DMS114 treated with DMSO at 0.1 percent for 48 hours (cell line): Measurements from ENCODE around the gene KIRREL3.
A peak's percentile ranks its signal among the peaks of the same experiment; 100 is the strongest.

ENCODE experiments used
- DNase-seq: peaks from one replicate; lab custom pipeline; 2025; ENCODE audit not compliant: unreplicated experiment; lab: John Stamatoyannopoulos, UW

KIRREL3 gene

DNA sequence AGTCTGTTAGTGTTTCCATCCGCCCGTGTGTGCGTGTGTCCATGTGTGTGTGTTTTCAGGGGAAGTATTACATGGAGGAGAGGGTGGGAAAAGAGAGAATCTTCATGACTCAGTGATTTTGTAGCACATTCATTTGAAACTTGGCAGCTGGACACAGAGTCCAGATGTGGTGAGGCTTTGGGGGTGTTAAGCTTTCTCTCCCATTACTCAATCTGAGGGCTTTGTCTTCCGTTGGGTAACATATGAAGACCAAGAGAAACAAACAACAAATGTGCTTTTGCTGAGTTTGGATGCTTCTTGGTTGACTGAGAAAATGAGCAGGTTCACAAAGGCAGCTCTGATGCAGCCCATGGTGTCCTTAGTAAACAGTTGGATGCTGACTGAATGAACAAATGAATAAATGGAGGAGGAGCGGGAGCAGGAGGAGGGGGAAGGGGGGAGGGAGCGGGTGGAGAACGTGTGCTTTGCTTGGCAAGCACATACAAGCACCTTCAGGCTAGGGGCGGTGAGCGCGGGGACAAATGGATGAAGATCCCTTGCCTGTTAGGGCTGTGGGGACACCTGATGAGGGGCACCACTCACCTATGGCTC lies 540.8 kb downstream of the KIRREL3 start:
- DNase-seq, result no peak

DNA sequence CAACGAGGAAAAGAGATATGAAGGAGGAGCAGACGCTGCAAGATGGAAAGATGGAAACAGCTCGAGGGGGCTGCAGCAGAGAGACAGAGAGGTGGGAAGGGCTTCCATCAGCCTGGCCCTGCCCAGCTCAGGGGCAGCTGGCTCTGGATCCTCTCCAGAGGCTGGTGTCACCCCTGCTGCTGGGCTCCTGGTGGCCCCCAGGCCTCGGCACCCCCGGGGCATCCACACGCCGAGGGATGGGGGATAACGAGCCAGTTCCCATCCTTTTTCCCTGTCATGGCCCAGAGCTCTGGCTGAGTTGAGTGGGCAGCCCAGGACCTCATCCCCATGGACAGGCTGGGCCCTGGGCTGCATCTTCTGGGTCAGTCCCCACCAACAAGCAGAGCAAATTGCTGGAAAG lies 542.8 kb downstream of the KIRREL3 start:
- no peak for DNase-seq

DNA sequence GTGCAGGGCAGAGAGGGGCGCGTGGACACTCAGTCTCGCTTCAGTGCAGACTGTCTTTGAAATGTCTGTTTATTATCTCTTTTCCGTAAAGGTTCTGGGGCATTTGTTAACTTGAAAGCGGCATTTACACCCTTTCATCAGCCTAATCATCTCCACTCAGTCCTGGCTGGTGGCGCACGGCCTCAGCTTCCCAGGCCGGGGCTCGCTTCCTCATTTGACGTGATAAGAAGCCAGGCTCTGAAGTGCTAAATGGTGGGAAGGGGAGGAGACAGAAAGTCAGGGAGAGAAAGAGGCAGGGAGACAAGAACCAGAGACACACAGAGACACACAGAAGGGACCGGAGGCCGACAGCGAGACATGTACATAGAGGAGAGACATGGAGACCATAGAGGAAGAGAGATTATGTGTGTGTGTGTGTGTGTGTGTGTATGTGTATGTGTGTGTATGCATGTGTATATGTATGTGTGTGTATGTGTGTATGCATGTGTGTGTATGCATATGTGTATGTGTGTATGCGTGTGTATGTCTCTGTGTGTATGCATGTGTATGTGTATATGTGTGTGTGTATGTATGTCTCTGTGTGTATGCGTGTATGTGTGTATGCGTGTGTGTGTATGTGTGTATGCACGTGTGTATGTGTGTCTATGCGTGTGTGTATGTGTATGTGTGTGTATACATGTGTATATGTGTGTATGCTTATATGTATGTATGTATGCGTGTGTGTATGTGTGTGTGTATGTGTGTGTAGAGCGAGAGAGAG lies 543.6 kb downstream of the KIRREL3 start:
- DNase-seq, result no peak

DNA sequence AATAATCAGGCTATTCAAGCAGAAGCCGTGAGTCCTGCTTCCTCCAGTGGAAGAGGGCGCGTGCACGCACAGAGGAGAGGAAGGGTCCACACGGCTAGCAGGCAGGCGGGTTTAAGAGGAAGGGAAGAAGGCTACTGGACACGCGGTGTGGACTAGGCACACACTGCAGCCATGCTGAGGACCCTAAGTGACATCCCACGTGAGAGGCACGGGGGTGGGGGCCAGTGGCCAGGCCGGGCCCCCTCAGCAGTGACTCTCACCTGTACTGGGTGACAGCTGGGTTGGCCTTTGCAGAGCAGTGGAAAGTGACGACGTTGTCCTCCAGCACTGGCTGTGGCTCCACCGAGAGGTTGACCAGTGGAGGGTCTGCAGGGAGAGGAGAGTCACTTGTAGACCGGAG lies 544.5 kb downstream of the KIRREL3 start:
- no peak for DNase-seq

GRCh38 chr11:126452241-126453101 lies 548.1 kb downstream of the KIRREL3 start:
- no peak for DNase-seq

- DNase-seq, result no peak
These were observed 549.3 kb downstream of the KIRREL3 start for GRCh38 chr11:126451211-126451802.

- no peak for DNase-seq
These were observed 549.8 kb downstream of the KIRREL3 start for GRCh38 chr11:126450806-126451205.

GRCh38 chr11:126450198-126450597 lies 550.4 kb downstream of the KIRREL3 start:
- DNase-seq, result no peak

GRCh38 chr11:126446581-126446980 lies 554.0 kb downstream of the KIRREL3 start:
- no peak for DNase-seq

- no peak for DNase-seq
These were observed 556.5 kb downstream of the KIRREL3 start for GRCh38 chr11:126444072-126444471.

GRCh38 chr11:126443120-126443519 lies 557.5 kb downstream of the KIRREL3 start:
- no peak for DNase-seq

DNA sequence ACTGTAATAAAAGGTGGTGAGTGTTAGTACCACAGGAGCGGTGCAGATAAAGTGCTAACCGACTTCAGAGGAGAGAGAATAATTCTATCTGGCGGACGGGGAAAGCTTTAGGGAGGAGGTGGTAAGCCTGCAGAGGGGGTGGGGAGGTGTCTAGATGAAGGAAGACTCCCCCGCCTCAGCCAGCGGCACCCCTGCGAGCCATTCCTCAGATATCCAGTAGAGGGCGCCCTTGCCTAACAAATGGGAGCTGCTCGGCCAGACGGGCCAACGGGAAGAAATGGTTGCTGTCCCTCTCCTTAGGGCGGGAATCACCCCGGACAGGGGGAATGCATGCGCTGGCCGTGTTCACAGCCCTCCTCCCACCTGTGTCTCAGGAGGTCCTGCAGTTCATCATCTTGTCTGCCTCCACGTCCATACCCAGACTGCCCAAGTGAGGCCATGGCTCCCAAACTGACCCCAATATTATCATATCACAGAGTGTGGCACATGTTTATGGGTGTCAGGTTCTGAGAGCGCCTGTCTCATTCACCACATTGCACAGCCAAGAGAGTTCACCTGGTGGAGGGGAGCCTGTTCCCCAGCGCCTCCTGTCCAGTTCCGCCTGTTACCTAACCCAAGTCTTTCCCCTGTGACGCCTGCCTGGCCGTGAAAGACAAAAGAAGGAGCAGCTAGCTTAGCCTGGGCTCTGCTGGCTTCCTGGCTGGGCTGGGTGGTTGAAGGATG lies 559.6 kb downstream of the KIRREL3 start:
- peak; percentile 29 for DNase-seq

- no peak for DNase-seq
These were observed 560.3 kb downstream of the KIRREL3 start for GRCh38 chr11:126440276-126440675.

GRCh38 chr11:126438691-126439090 lies 561.9 kb downstream of the KIRREL3 start:
- no peak for DNase-seq

DNA sequence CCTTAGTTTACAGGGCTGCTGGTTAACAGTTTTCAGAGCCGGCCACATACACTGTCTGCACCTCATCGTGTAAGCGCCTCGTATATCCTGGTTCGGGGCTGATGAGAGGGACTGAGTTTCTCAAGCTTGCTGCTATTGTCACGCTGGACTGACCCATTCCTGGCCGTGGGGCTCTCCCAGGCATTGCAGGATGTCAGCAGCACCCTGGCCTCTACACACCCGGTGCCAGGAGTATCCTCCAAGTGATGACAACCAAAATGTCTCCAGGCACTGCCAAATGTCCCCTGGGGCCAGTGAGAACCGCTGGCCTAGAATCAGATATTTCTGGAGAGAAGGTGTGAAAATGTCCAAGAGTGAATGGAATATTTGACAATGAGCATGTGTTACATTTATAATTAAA lies 562.3 kb downstream of the KIRREL3 start:
- DNase-seq, result no peak

DNA sequence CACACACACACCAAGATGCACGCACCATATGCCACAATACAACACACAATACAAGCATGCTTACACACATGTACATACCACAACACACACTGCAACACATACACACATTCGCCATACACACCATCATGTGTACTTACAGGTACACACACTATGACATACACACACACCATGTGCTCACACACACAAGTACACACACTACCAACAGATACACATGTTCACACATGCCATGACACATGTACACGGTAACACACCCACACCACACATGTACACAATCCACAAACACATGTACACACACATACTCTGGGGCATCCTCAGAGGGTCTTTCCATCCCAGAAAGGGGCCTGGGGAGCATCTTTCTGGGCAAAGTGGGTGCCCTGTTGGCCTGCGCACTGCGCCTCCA lies 562.8 kb downstream of the KIRREL3 start:
- no peak for DNase-seq

DNA sequence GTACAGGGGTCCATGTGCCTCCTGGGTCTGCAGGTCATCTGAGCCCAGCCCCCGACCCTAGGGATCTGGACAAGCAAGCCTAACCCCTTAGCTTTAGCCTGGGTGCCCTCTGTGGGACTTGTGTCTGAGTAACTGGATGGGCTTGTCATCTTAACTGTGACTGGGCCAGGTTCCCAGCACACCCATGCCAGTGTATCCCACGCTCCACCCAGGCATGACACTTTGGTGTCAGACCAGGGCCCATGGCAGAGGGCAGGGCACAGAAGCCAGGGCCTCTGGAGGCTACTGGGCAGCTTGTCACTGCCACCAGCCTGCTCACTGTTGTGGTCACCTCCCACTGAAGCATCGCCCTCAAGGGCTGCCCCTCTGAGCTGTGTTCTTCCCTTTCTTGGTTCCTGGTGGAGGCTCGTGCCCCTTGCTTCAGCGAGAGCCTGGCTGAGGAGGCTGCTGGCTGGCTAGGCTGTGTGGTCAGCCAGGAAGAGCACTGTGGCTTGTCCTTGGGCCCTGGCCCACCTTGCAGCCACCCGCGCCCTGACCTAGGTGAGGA lies 564.3 kb downstream of the KIRREL3 start:
- no peak for DNase-seq

DNA sequence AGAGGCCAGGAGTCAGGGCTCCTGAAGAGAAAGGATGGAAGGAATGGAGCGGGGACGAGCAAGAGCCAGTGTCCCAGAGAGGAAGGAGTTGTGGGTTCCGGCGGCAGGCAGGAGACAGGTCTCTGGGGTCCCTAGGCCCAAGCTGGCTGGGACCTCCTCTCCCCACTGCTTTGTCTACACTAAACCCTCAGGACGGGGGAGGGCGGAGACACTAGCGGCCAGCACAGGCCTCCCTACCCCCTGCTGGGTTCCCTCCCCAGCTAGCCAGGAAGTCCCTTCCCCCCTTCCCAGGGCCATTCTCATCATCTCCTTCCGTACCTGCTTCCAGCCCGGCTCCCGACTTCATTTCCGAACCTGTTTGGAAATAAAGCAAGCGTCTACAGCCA lies 565.6 kb downstream of the KIRREL3 start:
- DNase-seq, result no peak

- no peak for DNase-seq
These were observed 566.3 kb downstream of the KIRREL3 start for GRCh38 chr11:126433989-126434949.
